ENCODE measurements around the gene NIF3L1. TPM values are rescaled to one million over a fixed set of nuclear protein-coding genes. Genes with fewer than 3 reads are reported as not detected.

NIF3L1 gene
- total and polyA plus RNA-seq, 2 of the 13 experiments (the other 11 are each of a cell fraction or from before 2014, with no cell fraction given) = 67.9 to 75.2 TPM

GRCh38 chr2:200864176-200865034, 24.8 kb upstream of the NIF3L1 start, which contains the start of gene CLK1 (continued):
- TF ChIP-seq NCOA2 (CRISPR knock-in tag; IDR thresholded peaks at IDR 0.05) = peak; percentile 78; the same call in 1 of the 2 replicates
- TF ChIP-seq ZNF577 (CRISPR knock-in tag; IDR thresholded peaks at IDR 0.05; ENCODE audit: borderline replicate concordance, low read depth) = no peak; the same call in 1 of the 2 replicates
- TF ChIP-seq ZBED4 (CRISPR knock-in tag; IDR thresholded peaks at IDR 0.05; ENCODE audit: borderline replicate concordance) = peak; percentile 79; the same call in 1 of the 2 replicates
- TF ChIP-seq NPAS2 (CRISPR knock-in tag; IDR thresholded peaks at IDR 0.05; ENCODE audit: borderline replicate concordance) = no peak
- TF ChIP-seq ZNF18 (CRISPR knock-in tag; IDR thresholded peaks at IDR 0.05; ENCODE audit: insufficient replicate concordance) = peak; percentile 87
- peak; percentile 85; the same call in 1 of the 2 replicates for TF ChIP-seq IRF1 (CRISPR knock-in tag; IDR thresholded peaks at IDR 0.05; ENCODE audit: low read depth)
- TF ChIP-seq MTF2 (CRISPR knock-in tag; IDR thresholded peaks at IDR 0.05; ENCODE audit: borderline replicate concordance) = peak; percentile 80
- TF ChIP-seq NONO (IDR thresholded peaks at IDR 0.05) = no peak
- peak; percentile 99 for TF ChIP-seq NONO (CRISPR knock-in tag; conservative IDR thresholded peaks at IDR 0.05)
- TF ChIP-seq ZNF614 (CRISPR knock-in tag; IDR thresholded peaks at IDR 0.05; ENCODE audit: borderline replicate concordance) = peak; percentile 96; the same call in 1 of the 2 replicates
- peak; percentile 90 for TF ChIP-seq HDAC2 (CRISPR knock-in tag; IDR thresholded peaks at IDR 0.05)
- peak; percentile 99 for TF ChIP-seq KAT8 (CRISPR knock-in tag; IDR thresholded peaks at IDR 0.05)
- peak; percentile 90 for TF ChIP-seq ZNF329 (CRISPR knock-in tag; IDR thresholded peaks at IDR 0.05; ENCODE audit: low read depth)
- peak; percentile 81 for TF ChIP-seq TP53 (CRISPR knock-in tag; conservative IDR thresholded peaks at IDR 0.05)
- TF ChIP-seq DZIP1 (CRISPR knock-in tag; IDR thresholded peaks at IDR 0.05) = peak; percentile 95
- TF ChIP-seq POGK (CRISPR knock-in tag; conservative IDR thresholded peaks at IDR 0.05) = peak; percentile 99
- no peak; the same call in 1 of the 2 replicates for TF ChIP-seq RORA (CRISPR knock-in tag; IDR thresholded peaks at IDR 0.05)
